Liver (tissue), 9 donors: ENCODE measurements around the gene TMEM89. TPM values are rescaled to one million over a fixed set of nuclear protein-coding genes. Genes with fewer than 3 reads are reported as not detected.

ENCODE experiments used
- DNase-seq: peaks from one replicate; pipeline ENCODE4 v3.0.0-alpha.2; 2017; ENCODE audit warnings: low spot score
- H3K27ac ChIP-seq, 2 donors: one replicate each; pipeline ENCODE4 v1.7.0; 2013; ENCODE audit warnings: inconsistent platforms in 2 of 2, low read length in 2 of 2, control low read depth in 1 of 2, low read depth in 1 of 2, mild to moderate bottlenecking in 1 of 2
- H3K27me3 ChIP-seq, 4 donors: one replicate each; pipeline versions ENCODE4 v1.6.1 to v1.7.0; 2013; ENCODE audit warnings: low read length in 3 of 4, inconsistent platforms in 1 of 4, mild to moderate bottlenecking in 1 of 4, moderate library complexity in 1 of 4; ENCODE audit not compliant: control insufficient read depth in 4 of 4, insufficient read depth in 4 of 4
- H3K36me3 ChIP-seq, 4 donors: one replicate each; pipeline versions ENCODE4 v1.6.1 to v1.7.0; 2013; ENCODE audit warnings: low read length in 3 of 4, mild to moderate bottlenecking in 3 of 4, low read depth in 1 of 4, moderate library complexity in 1 of 4; ENCODE audit not compliant: control insufficient read depth in 4 of 4, insufficient read depth in 3 of 4
- H3K4me1 ChIP-seq, 4 donors: one replicate each; pipeline versions ENCODE4 v1.6.1 to v1.7.0; 2013; ENCODE audit warnings: low read length in 3 of 4, mild to moderate bottlenecking in 3 of 4, moderate library complexity in 1 of 4; ENCODE audit not compliant: control insufficient read depth in 4 of 4, insufficient read depth in 4 of 4
- H3K4me3 ChIP-seq, 3 donors: one replicate each; pipeline versions ENCODE4 v1.6.1 to v1.7.0; 2013; ENCODE audit warnings: low read length in 3 of 3, control low read depth in 1 of 3, low read depth in 1 of 3, mild to moderate bottlenecking in 1 of 3
- H3K9ac ChIP-seq, 2 donors: one replicate each; pipeline ENCODE4 v1.7.0; 2013; ENCODE audit warnings: low read length in 2 of 2, mild to moderate bottlenecking in 2 of 2, moderate library complexity in 2 of 2, control low read depth in 1 of 2, low read depth in 1 of 2
- H3K9me3 ChIP-seq, 4 donors: one replicate each; pipeline versions ENCODE4 v1.6.1 to v1.7.0; 2013; ENCODE audit warnings: low read length in 3 of 4; ENCODE audit not compliant: control insufficient read depth in 4 of 4
- ATF3 ChIP-seq: IDR thresholded peaks from 2 replicates; pipeline ENCODE4 v1.6.1; 2016; ENCODE audit warnings: antibody characterized with exemption
- CTCF ChIP-seq: fragments of 150-350 bp; IDR thresholded peaks from 2 replicates; pipeline ENCODE4 v1.5.1; 2017; ENCODE audit warnings: improper control_type of control experiment, low read depth, low read length; ENCODE audit not compliant: missing input control
- EGR1 ChIP-seq, 2 donors: IDR thresholded peaks; 2 replicates each; pipeline ENCODE4 v1.6.1; 2016 to 2018; ENCODE audit warnings: antibody characterized with exemption in 2 of 2, low read depth in 2 of 2
- FOXA1 ChIP-seq: IDR thresholded peaks from 2 replicates; pipeline ENCODE4 v1.6.1; 2016; ENCODE audit warnings: antibody characterized with exemption
- FOXA2 ChIP-seq: IDR thresholded peaks from 2 replicates; pipeline ENCODE4 v1.6.1; 2016; ENCODE audit warnings: antibody characterized with exemption
- HNF4A ChIP-seq, 2 donors: conservative IDR thresholded peaks; 2 replicates each; pipeline ENCODE4 v1.6.1; 2016; ENCODE audit warnings: antibody characterized with exemption in 2 of 2, mild to moderate bottlenecking in 2 of 2
- HNF4G ChIP-seq: IDR thresholded peaks from 2 replicates; pipeline ENCODE4 v1.6.1; 2016; ENCODE audit warnings: antibody characterized with exemption
- JUND ChIP-seq, 2 donors: IDR thresholded peaks; 2 replicates each; pipeline ENCODE4 v1.6.1; 2016; ENCODE audit warnings: antibody characterized with exemption in 2 of 2
- NR2F2 ChIP-seq: IDR thresholded peaks from 2 replicates; pipeline ENCODE4 v1.6.1; 2016; ENCODE audit warnings: antibody characterized with exemption
- RAD21 ChIP-seq, 2 donors: IDR thresholded peaks; 2 replicates each; pipeline ENCODE4 v1.6.1; 2016; ENCODE audit warnings: antibody characterized with exemption in 2 of 2, mild to moderate bottlenecking in 2 of 2
- REST ChIP-seq: IDR thresholded peaks from 2 replicates; pipeline ENCODE4 v1.6.1; 2016; ENCODE audit warnings: antibody characterized with exemption, mild to moderate bottlenecking
- RXRA ChIP-seq, 2 donors: IDR thresholded peaks; 2 replicates each; pipeline ENCODE4 v1.6.1; 2017 to 2018; ENCODE audit warnings: antibody characterized with exemption in 2 of 2, mild to moderate bottlenecking in 1 of 2
- SP1 ChIP-seq: IDR thresholded peaks from 2 replicates; pipeline ENCODE4 v1.6.1; 2018; ENCODE audit warnings: antibody characterized with exemption, mild to moderate bottlenecking
- TAF1 ChIP-seq: conservative IDR thresholded peaks from 2 replicates; pipeline ENCODE4 v1.6.1; 2016; ENCODE audit warnings: antibody characterized with exemption, mild to moderate bottlenecking
- YY1 ChIP-seq: IDR thresholded peaks from 2 replicates; pipeline ENCODE4 v1.6.1; 2016; ENCODE audit warnings: antibody characterized with exemption, mild to moderate bottlenecking
- ZBTB33 ChIP-seq: IDR thresholded peaks from 2 replicates; pipeline ENCODE4 v1.6.1; 2016; ENCODE audit warnings: antibody characterized with exemption
- WGBS: extraction: QIAGEN DNeasy Blood & Tissue Kit; methylation state at CpG from one replicate; pipeline ENCODE4 v1.1.7; 2013; 5-methylcytosine and 5-hydroxymethylcytosine counted together
- polyA plus RNA-seq, 2 donors: library from polyadenylated mRNA; stranded (reverse) in 1 of 2; unstranded in 1 of 2; fragments of 200-250 nt in 1 of 2; fragments of >200 nt in 1 of 2; fragmentation: Nextera tagmentation in 1 of 2; extraction: Ambion mirVana in 1 of 2; gene quantifications; one replicate each; pipeline versions ENCODE4 v1.2.1 to v1.2.3, GENCODE V29; 2013 to 2015
- total RNA-seq, 2 donors: library from RNA; depleted of rRNA; stranded (reverse); fragments of >200 nt; gene quantifications; one replicate each; pipeline ENCODE4 v1.2.3, GENCODE V29; 2014
- donor health status: healthy.
- donor health status: healthy.
- donor health status: healthy.
- donor health status: healthy.
- donor health status: healthy.

Gene TMEM89
- total and polyA plus RNA-seq, 4 donors = not detected

- H3K9me3 ChIP-seq = peaks cover 0 to 6% (median 0%) of the 10 kb centered on the region in 4 donors
- no peak for DNase-seq
- TF ChIP-seq SP1 (no peak), CTCF (no peak), EGR1 (IDR thresholded peaks at IDR 0.05; ENCODE audit: low read depth in 2 of 2) (no peak), RXRA (IDR thresholded peaks at IDR 0.05) (no peak), HNF4G (no peak), FOXA2 (no peak), REST (no peak), JUND (IDR thresholded peaks at IDR 0.05) (no peak), YY1 (no peak), NR2F2 (no peak), FOXA1 (no peak)
- H3K27ac ChIP-seq = peak overlapping the region in 1 of 2 donors; percentile 44
- H3K9ac ChIP-seq = no peak overlapping the region
- peaks cover 0 to 13% (median 6%) of the 10 kb centered on the region in 4 donors for H3K4me1 ChIP-seq
- H3K36me3 ChIP-seq = no peaks in the 10 kb centered on the region
- H3K27me3 ChIP-seq = no peaks in the 10 kb centered on the region
- WGBS = 52% methylated on average over 45 of the region's 45 CpGs
- peak overlapping the region in 1 of 3 donors; percentile 59 for H3K4me3 ChIP-seq
These were observed 35.3 kb upstream of the TMEM89 start for GRCh38 chr3:48656841-48657281.

- Histone ChIP-seq H3K27me3 (no peaks in the 10 kb centered on the region), H3K36me3 (no peaks in the 10 kb centered on the region), H3K4me1 (peaks cover 0 to 9% (median 1%) of the 10 kb centered on the region in 4 donors), H3K4me3 (peak overlapping the region in 2 of 3 donors; percentile 12 to 59), H3K27ac (peak overlapping the region in 1 of 2 donors; percentile 44), H3K9me3 (peaks cover 0 to 6% (median 0%) of the 10 kb centered on the region in 4 donors), H3K9ac (no peak overlapping the region)
- peak; percentile 87 for DNase-seq
- 5% methylated on average over 94 of the region's 94 CpGs for WGBS
- TF ChIP-seq CTCF = peak; percentile 43
- TF ChIP-seq JUND (IDR thresholded peaks at IDR 0.05) = no peak
- peak in 1 of 2 donors; percentile 17 for TF ChIP-seq RAD21 (IDR thresholded peaks at IDR 0.05)
- no peak for TF ChIP-seq SP1
- TF ChIP-seq ZBTB33 = no peak
- TF ChIP-seq HNF4A (conservative IDR thresholded peaks at IDR 0.05) = no peak
- no peak for TF ChIP-seq TAF1
- TF ChIP-seq FOXA2 = no peak
- TF ChIP-seq NR2F2 = peak; percentile 19
- TF ChIP-seq ATF3 = no peak
- no peak for TF ChIP-seq EGR1 (IDR thresholded peaks at IDR 0.05; ENCODE audit: low read depth in 2 of 2)
- TF ChIP-seq YY1 = no peak
- no peak for TF ChIP-seq HNF4G
- TF ChIP-seq REST = peak; percentile 67
- no peak for TF ChIP-seq FOXA1
These were observed 34.7 kb upstream of the TMEM89 start for GRCh38 chr3:48656061-48656840.
